ENCODE results near the gene STX3. TPM values are rescaled to one million over a fixed set of nuclear protein-coding genes. Genes with fewer than 3 reads are reported as not detected.

The STX3 gene
- total RNA-seq, 1 donor from 2014 or later: 52.4 TPM

GRCh38 chr11:59754494-59754858 is 700 bp upstream of the STX3 start:
- no peaks in the 10 kb centered on the region for H3K9me3 ChIP-seq (ENCODE audit: low read depth)
- no peaks in the 10 kb centered on the region for H3K4me1 ChIP-seq
- peak overlapping the region; percentile 95 for H2AFZ ChIP-seq (replicated peaks)
- TF ChIP-seq EZH2 (IDR thresholded peaks at IDR 0.05): no peak
- no peak for TF ChIP-seq EZH2phosphoT487 (IDR thresholded peaks at IDR 0.05)
- no peak for TF ChIP-seq CTCF (IDR thresholded peaks at IDR 0.05)
- H4K20me1 ChIP-seq (ENCODE audit: low read depth): peaks cover 17% of the 10 kb centered on the region
- peaks cover 38% of the 10 kb centered on the region for H3K79me2 ChIP-seq (ENCODE audit: low read depth)
- no peaks in the 10 kb centered on the region for H3K27me3 ChIP-seq
- no peak overlapping the region for H3K9ac ChIP-seq
- DNase-seq (ENCODE audit: low spot score): peak; percentile 56
- H3K27ac Mint-ChIP-seq: no peak overlapping the region
- H3F3A ChIP-seq (ENCODE audit: low read depth): peaks cover 22% of the 10 kb centered on the region
- peaks cover 18% of the 10 kb centered on the region for H3K4me1 Mint-ChIP-seq
- peak overlapping the region; percentile 94 for H3K4me3 Mint-ChIP-seq
- H3K4me2 ChIP-seq: peak overlapping the region; percentile 88
- H3K4me3 ChIP-seq: peak overlapping the region; percentile 84
- H3K27me3 Mint-ChIP-seq (ENCODE audit: insufficient read depth, low read depth): peaks cover 17% of the 10 kb centered on the region
- H3K36me3 Mint-ChIP-seq: no peaks in the 10 kb centered on the region
- H3K27ac ChIP-seq: no peak overlapping the region
- no peaks in the 10 kb centered on the region for H3K9me3 Mint-ChIP-seq
- H3K36me3 ChIP-seq: no peaks in the 10 kb centered on the region

- Mint-ChIP-seq H3K27me3 (ENCODE audit: insufficient read depth, low read depth) (peaks cover 17% of the 10 kb centered on the region), H3K36me3 (no peaks in the 10 kb centered on the region), H3K27ac (no peak overlapping the region), H3K9me3 (no peaks in the 10 kb centered on the region), H3K4me3 (peak overlapping the region; percentile 89), H3K4me1 (peaks cover 20% of the 10 kb centered on the region)
- H3K27ac ChIP-seq: no peak overlapping the region
- H3K9me3 ChIP-seq (ENCODE audit: low read depth): no peaks in the 10 kb centered on the region
- H3K4me3 ChIP-seq: peak overlapping the region; percentile 84
- TF ChIP-seq EZH2phosphoT487 (IDR thresholded peaks at IDR 0.05) (no peak), EZH2 (IDR thresholded peaks at IDR 0.05) (no peak)
- H3F3A ChIP-seq (ENCODE audit: low read depth): peaks cover 22% of the 10 kb centered on the region
- peak overlapping the region; percentile 88 for H3K4me2 ChIP-seq
- no peaks in the 10 kb centered on the region for H3K27me3 ChIP-seq
- no peaks in the 10 kb centered on the region for H3K36me3 ChIP-seq
- peak overlapping the region; percentile 95 for H2AFZ ChIP-seq (replicated peaks)
- peaks cover 21% of the 10 kb centered on the region for H4K20me1 ChIP-seq (ENCODE audit: low read depth)
- DNase-seq (ENCODE audit: low spot score): peak; percentile 79
- H3K79me2 ChIP-seq (ENCODE audit: low read depth): peaks cover 53% of the 10 kb centered on the region
- peak overlapping the region; percentile 61 for H3K9ac ChIP-seq
- no peaks in the 10 kb centered on the region for H3K4me1 ChIP-seq
Observed at GRCh38 chr11:59755701-59756557, 753 bp downstream of the STX3 start.

GRCh38 chr11:59756558-59756840 is 1.3 kb downstream of the STX3 start:
- Histone ChIP-seq H3F3A (ENCODE audit: low read depth) (peaks cover 22% of the 10 kb centered on the region), H3K27ac (no peak overlapping the region), H3K9ac (no peak overlapping the region), H3K4me1 (no peaks in the 10 kb centered on the region), H3K27me3 (no peaks in the 10 kb centered on the region), H3K79me2 (ENCODE audit: low read depth) (peaks cover 59% of the 10 kb centered on the region), H2AFZ (replicated peaks) (no peak overlapping the region), H4K20me1 (ENCODE audit: low read depth) (peaks cover 21% of the 10 kb centered on the region), H3K36me3 (no peaks in the 10 kb centered on the region), H3K4me3 (peak overlapping the region; percentile 84), H3K4me2 (peak overlapping the region; percentile 88), H3K9me3 (ENCODE audit: low read depth) (no peaks in the 10 kb centered on the region)
- H3K9me3 Mint-ChIP-seq: no peaks in the 10 kb centered on the region
- H3K4me1 Mint-ChIP-seq: peaks cover 25% of the 10 kb centered on the region
- no peak overlapping the region for H3K27ac Mint-ChIP-seq
- peaks cover 17% of the 10 kb centered on the region for H3K27me3 Mint-ChIP-seq (ENCODE audit: insufficient read depth, low read depth)
- peak overlapping the region; percentile 89 for H3K4me3 Mint-ChIP-seq
- TF ChIP-seq CTCF (IDR thresholded peaks at IDR 0.05): no peak
- TF ChIP-seq EZH2 (IDR thresholded peaks at IDR 0.05): no peak
- H3K36me3 Mint-ChIP-seq: no peaks in the 10 kb centered on the region
- no peak for DNase-seq (ENCODE audit: low spot score)

GRCh38 chr11:59756845-59757244 is 1.7 kb downstream of the STX3 start:
- no peak overlapping the region for H3K27ac ChIP-seq
- H3K9me3 ChIP-seq (ENCODE audit: low read depth): no peaks in the 10 kb centered on the region
- no peaks in the 10 kb centered on the region for H3K36me3 ChIP-seq
- no peak overlapping the region for H2AFZ ChIP-seq (replicated peaks)
- no peaks in the 10 kb centered on the region for H3K36me3 Mint-ChIP-seq
- peaks cover 22% of the 10 kb centered on the region for H3F3A ChIP-seq (ENCODE audit: low read depth)
- peak overlapping the region; percentile 89 for H3K4me3 Mint-ChIP-seq
- no peak overlapping the region for H3K9ac ChIP-seq
- TF ChIP-seq EZH2 (IDR thresholded peaks at IDR 0.05) (no peak), CTCF (IDR thresholded peaks at IDR 0.05) (no peak), EZH2phosphoT487 (IDR thresholded peaks at IDR 0.05) (no peak)
- peaks cover 21% of the 10 kb centered on the region for H4K20me1 ChIP-seq (ENCODE audit: low read depth)
- no peaks in the 10 kb centered on the region for H3K9me3 Mint-ChIP-seq
- H3K4me1 ChIP-seq: no peaks in the 10 kb centered on the region
- peaks cover 17% of the 10 kb centered on the region for H3K27me3 Mint-ChIP-seq (ENCODE audit: insufficient read depth, low read depth)
- DNase-seq (ENCODE audit: low spot score): no peak
- peak overlapping the region; percentile 84 for H3K4me3 ChIP-seq
- no peak overlapping the region for H3K27ac Mint-ChIP-seq
- no peaks in the 10 kb centered on the region for H3K27me3 ChIP-seq
- peak overlapping the region; percentile 88 for H3K4me2 ChIP-seq
- peaks cover 25% of the 10 kb centered on the region for H3K4me1 Mint-ChIP-seq
- peaks cover 62% of the 10 kb centered on the region for H3K79me2 ChIP-seq (ENCODE audit: low read depth)

All from neural progenitor cell (in vitro differentiated cells).